Activated gamma-delta T cell treated with anti-CD3 and anti-CD28 coated beads, Interleukin-2, amount 50 U/mL, for 16 hours (primary cell): Measurements from ENCODE around the gene RNF121.

ENCODE experiments used
- DNase-seq: peaks from one replicate; pipeline ENCODE4 v3.0.0-alpha.2; 2020; ENCODE audit warnings: low read depth

RNF121 gene

DNA sequence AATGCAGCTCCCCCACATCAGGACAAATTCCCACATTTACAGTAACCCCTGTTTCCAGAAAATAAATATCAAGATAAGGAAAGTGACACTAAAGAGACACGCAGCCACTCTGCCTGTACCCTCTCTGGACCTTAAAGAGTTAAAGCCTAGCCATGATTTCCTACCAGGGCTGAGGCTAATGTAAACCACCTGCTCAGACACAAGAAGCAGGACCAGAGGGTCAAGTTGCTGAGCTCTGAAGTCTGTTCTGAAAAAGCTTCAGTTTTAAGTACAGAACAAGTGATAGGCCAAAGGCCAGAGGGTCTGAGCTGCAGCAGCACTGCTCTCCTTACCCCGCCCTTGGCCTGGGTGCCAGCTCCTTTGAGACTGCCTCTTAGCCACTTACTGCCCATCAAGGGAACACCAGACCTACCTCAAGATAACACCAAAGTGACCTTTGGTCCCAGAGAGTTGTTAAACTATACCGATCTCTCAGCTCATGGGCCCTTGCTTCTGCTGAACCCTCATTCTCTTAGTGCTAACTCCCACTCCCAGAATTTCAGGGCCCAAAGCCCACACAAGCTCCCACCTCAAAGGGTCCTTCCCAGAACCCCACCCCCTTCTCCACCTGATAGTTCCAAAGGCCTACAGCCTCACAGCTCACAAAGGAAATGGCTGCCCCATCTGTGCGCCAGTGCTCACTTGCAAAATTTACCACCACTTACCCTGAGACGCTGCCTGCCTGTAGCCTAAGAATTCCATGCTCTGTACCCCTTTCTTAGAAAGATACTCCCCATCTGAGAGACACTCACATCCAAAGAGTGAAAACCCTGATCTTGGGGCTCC, 110.4 kb downstream of the RNF121 start:
- DNase-seq, result no peak

GRCh38 chr11:72039856-72040401, 111.1 kb downstream of the RNF121 start:
- no peak for DNase-seq

GRCh38 chr11:72040491-72041363, 111.9 kb downstream of the RNF121 start:
- peak; percentile 58 for DNase-seq

DNA sequence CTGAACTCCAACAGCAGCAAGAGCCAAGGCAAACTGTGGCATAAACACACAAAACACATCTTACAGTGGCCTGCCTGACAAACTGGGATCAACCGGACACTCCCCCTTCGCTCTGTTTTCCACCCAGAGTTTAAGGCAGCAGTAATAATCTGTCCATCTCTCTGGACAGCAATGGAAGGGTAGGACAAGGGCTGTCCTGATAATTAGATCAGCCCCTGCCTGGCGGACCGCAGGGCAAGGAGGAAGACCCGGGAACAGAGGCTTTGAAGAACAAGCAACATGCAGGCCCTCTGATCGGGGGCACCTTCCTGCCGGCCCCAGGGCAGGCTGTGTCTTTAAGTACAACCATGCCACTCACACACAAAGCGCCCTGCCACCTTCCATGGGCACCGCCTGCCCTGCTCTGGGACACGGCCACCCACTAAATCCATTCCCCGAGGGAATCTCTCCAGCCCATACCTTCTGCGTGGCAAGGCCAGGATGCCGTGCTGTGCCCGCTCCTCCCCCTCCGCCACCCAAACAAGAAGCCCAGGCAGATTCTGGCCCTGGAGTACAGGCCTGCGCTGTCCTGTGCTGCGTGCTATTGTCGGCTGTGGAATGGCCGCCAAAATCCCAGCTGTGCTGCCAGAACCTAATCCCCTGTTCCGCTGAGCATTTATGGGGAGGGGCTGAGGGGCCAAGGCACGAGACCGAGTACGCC, 112.7 kb downstream of the RNF121 start:
- DNase-seq, result peak; percentile 30

DNA sequence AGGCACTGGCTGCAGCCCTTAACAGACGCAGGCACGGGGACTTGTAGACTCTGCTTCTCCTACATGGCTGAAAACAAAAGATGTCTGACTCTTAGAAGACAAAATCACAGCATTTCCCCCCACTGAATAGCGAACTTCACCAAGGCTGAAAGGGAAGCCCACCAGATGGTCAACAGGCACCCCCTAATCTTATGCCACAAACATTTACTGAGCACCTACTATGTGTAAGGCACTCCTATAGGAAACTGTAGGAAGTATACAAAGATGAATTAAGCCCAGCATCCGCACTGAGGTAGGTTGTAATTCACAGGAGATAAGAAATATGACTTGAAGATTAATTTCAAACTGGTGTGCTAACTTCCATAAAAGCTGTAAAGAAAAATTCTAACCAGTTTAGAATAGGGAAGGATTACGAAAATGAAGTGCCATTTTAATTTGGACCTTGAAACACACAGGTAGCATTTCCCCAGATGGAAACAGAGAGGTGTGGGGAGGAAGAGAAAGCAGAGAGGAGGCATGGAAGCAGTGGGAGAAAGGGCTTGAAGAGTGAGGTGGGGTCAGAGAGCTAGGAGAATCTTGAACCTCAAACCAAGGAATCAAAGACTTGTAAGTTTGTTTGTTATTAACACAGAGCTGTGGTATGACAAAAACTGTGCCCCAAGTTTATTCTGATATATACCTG, 113.4 kb downstream of the RNF121 start:
- DNase-seq, result no peak

DNA sequence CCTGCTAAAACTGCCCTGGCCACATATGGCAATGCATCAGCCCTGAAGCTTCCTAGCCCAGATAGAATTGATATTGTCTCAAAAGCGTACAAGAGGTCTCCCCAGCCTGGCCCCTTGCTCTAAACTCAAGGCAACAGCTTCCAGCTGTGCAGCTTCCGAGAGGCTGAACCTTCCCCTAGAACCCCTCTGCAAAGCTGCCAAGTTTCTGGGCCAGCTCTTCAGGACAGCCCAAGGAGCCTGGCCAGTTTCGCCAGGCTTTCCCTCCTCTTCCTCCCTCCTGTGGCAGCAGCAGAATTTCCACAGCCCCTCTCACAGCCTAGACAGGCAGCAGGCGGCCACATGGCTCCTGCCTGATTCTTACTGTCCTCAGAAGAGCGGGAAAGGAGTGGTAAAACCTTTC, 117.0 kb downstream of the RNF121 start:
- DNase-seq, result no peak
